Measurements from ENCODE around the gene NECTIN1.

NECTIN1 gene

DNA sequence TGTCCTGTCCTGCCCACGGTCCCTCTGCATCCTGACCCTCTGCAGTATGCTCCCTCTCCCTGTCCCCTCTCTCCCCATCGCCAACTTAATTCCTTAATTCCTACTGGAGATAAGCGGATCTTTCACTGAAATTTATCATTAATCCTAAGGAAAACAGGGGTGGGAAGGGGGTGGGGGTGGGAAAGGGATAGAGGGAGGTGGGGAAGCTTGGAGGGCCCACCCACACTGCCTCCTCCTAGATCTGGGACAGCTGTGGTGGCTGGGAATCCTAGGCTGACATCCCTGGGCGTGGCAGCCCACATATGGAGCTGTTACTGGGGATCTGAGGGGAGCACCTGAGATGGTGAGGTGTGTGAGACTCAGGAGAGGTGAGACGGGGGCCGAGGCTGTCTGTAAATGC is 14.4 kb downstream of the NECTIN1 start:
- no peak for DNase-seq (ENCODE audit: low spot score)
- TF ChIP-seq CTCF (IDR thresholded peaks at IDR 0.05; ENCODE audit: extremely low read depth, missing control alignments), result no peak

GRCh38 chr11:119714189-119714588 is 14.8 kb downstream of the NECTIN1 start:
- TF ChIP-seq CTCF (IDR thresholded peaks at IDR 0.05; ENCODE audit: extremely low read depth, missing control alignments), result no peak
- no peak for DNase-seq (ENCODE audit: low spot score)

GRCh38 chr11:119713359-119714040 is 15.5 kb downstream of the NECTIN1 start:
- no peak for TF ChIP-seq CTCF (IDR thresholded peaks at IDR 0.05; ENCODE audit: extremely low read depth, missing control alignments)
- DNase-seq (ENCODE audit: low spot score), result no peak

DNA sequence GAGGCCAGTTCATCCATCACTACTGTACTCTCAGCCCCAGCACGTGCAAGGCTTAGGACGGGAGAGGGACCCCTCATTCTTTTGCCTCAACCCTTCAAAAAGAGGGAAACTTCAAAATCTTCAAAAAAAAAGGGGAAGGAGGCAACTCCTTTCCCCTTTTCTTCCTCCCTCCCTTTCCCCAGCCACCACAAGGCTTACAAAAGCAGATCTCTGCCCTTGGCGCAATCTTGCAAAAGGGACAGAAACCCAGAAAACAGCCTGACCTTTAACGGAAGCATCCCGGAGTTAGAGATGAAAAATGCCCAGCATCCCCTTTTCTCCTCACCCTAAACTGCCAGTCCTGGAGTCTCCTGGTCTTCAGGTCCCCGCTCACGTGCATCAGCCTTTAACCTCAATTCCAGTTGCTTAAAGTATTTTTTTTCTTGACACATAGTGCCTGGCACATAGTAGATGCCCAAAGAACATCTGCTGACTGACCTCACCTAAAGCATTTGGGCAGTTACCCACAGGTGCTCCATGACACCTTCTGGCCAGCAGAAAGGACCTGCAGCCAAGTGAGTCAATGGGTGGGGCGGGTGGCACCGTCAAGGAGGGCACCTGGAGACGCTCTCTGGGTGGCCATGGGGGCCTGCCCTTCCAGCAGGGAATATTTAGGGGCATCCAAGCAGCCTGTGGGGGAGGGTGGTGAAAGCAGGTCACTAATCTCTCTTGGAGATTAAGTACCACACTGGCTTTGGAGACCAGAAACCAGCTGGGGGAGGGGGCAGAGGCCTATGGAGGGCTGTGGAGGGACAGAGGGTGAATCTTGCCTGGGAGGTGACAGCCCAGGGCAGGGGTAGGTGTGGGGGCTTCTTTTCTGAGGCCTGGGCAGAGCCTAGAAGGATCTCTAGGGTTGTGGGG is 16.3 kb downstream of the NECTIN1 start:
- no peak for TF ChIP-seq CTCF (IDR thresholded peaks at IDR 0.05; ENCODE audit: extremely low read depth, missing control alignments)
- DNase-seq (ENCODE audit: low spot score), result no peak

GRCh38 chr11:119712006-119712405 is 17.0 kb downstream of the NECTIN1 start:
- no peak for DNase-seq (ENCODE audit: low spot score)
- no peak for TF ChIP-seq CTCF (IDR thresholded peaks at IDR 0.05; ENCODE audit: extremely low read depth, missing control alignments)

DNA sequence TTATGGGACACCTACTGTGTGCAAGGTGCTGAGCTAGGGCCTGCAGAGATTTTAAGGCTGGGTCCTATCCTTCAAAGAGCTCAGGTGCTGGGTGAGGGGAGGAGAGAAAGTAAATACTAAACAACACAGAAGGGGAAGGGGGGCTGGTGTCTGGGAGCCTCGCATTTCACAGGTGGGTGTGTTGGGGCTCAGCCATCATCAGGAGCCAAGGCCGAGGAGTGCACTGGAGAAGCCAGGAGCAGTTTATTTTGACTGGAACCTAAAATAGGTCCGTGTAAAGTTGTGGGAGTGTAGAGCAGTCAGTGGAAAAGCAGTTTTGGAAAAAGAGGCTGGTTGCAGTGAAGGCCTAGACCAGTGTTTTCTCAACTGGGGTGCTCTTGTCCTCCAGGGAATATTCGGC is 17.5 kb downstream of the NECTIN1 start:
- TF ChIP-seq CTCF (IDR thresholded peaks at IDR 0.05; ENCODE audit: extremely low read depth, missing control alignments), result no peak
- DNase-seq (ENCODE audit: low spot score), result no peak

GRCh38 chr11:119710417-119710816 is 18.6 kb downstream of the NECTIN1 start:
- TF ChIP-seq CTCF (IDR thresholded peaks at IDR 0.05; ENCODE audit: extremely low read depth, missing control alignments), result no peak
- DNase-seq (ENCODE audit: low spot score), result no peak
